OCI-LY7 (cell line): ENCODE data around the gene OR13F1.

ENCODE experiments used
- CTCF ChIP-seq: fragments of 200-600 bp; sonication (generic); conservative IDR thresholded peaks from 2 replicates; pipeline ENCODE4 v1.5.1; 2014; ENCODE audit warnings: mild to moderate bottlenecking, antibody characterized with exemption, low read length, moderate library complexity, mixed read lengths
- EZH2phosphoT487 ChIP-seq: fragments of 200-600 bp; sonication (generic); IDR thresholded peaks from 2 replicates; pipeline ENCODE4 v1.6.1; 2018; ENCODE audit warnings: low read depth, borderline replicate concordance, mild to moderate bottlenecking, mixed run types, antibody characterized with exemption, low read length, moderate library complexity, mixed read lengths

DNA sequence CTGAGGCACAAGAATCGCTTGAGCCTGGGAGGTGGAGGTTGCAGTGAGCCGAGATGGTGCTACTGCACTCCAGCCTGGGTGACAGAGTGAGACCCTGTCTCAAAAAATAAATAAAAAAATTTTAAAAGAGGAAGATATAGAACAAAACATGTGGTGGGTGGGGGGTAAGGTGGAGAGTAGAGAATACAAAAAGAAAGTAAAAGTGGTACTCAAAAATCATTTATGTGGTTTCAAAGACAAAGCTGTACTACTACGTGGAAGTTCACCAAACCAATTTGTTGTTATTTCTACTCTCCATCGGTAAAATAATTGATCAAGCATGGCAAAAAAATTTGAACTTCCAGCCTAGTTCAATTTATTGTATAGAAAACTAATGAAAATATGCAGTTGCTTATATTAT is 40.6 kb downstream of the OR13F1 start:
- TF ChIP-seq CTCF (no peak), EZH2phosphoT487 (no peak)
